ENCODE results near the gene SKP1. TPM values are rescaled to one million over a fixed set of nuclear protein-coding genes. Genes with fewer than 3 reads are reported as not detected.
A peak's percentile ranks its signal among the peaks of the same experiment; 100 is the strongest.
"Not testable (repeated sequence)": the region's sequence is repeated elsewhere in the genome, so short reads cannot be mapped to it uniquely, and the experiment has no call there.

The SKP1 gene
- total RNA-seq, 1 experiment from 2014 or later = 245 TPM

DNA sequence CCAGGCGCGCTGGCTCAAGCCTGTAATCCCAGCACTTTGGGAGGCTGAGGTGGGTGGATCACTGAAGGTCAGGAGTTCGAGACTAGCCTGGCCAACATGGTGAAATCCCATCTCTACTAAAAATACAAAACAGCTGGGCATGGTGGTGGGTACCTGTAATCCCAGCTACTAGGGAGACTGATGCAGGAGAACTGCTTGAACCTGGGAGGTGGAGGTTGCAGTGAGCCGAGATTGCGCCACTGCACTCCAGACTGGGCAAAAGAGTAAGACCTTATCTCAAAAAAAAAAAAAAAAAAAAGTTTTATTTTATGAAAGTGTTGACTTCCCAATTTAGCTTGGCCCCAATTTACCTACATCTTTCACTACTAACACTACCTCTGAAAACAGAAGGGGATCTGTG, 44.9 kb upstream of the SKP1 start:
- peaks cover 0 to 13% of the 10 kb centered on the region in 2 experiments; a peak in 1 of 4 replicates for H3K36me3 ChIP-seq (ENCODE audit: control insufficient read depth in 1 of 2, insufficient read depth in 2 of 2, low read length in 2 of 2)
- POLR2A ChIA-PET; H3K9ac ChIP-seq (ENCODE audit: low read length); H3K9me2 ChIP-seq (ENCODE audit: insufficient read depth); H3K9me3 ChIP-seq (ENCODE audit: control insufficient read depth in 1 of 2, insufficient read depth in 1 of 2, low read depth in 1 of 2, low read length in 2 of 2); intact Hi-C loops (cut with micrococcal nuclease); CTCF ChIA-PET; H3K4me2 ChIP-seq (ENCODE audit: low read length); H2AFZ ChIP-seq (ENCODE audit: low read depth, low read length, poor library complexity, severe bottlenecking); RAD21 ChIA-PET (ENCODE audit: low non-redundant PET in 1 of 2, low total read pairs in 2 of 2, uncharacterized antibody in 2 of 2, unreplicated experiment in 2 of 2); BruUV-seq (replicated peaks); DNase-seq (ENCODE audit: low read depth, low spot score); H3K27ac ChIP-seq (ENCODE audit: low read depth, low read length); ATAC-seq; H3K4me3 ChIP-seq (replicated peaks in 1 of 2; ENCODE audit: low read depth in 1 of 2, low read length in 2 of 2); H3K27me3 ChIP-seq (ENCODE audit: insufficient read depth, low read length): not testable (repeated sequence)
- peaks cover 0 to 21% of the 10 kb centered on the region in 2 experiments; a peak in 3 of 4 replicates for H3K4me1 ChIP-seq (ENCODE audit: control insufficient read depth in 1 of 2, insufficient read depth in 2 of 2, low read length in 2 of 2)
- peaks cover 48% of the 10 kb centered on the region; the same call in 1 of the 2 replicates for H4K20me1 ChIP-seq (ENCODE audit: insufficient read depth)
- peaks cover 96% of the 10 kb centered on the region for H3K79me2 ChIP-seq (ENCODE audit: insufficient read depth, low read length)

DNA sequence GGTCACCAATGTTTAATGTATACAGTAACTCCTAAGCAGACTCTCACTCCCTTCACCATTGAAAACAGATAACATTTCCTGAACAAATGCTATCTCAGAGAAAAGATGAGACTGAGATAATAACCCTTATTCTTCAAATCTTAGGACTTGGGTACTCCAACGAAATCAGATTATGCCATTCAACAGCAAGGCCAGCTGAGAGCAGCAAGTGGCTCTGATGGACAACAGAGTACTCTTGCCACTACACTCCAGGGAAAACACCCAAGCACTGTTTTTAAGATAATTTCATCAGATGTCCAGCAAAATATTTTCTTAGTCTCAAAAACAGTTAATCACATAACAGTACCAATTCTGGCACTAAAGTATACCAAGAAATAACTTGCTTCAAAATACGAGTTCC, 39.0 kb upstream of the SKP1 start:
- H3K4me3 ChIP-seq (replicated peaks in 1 of 2; ENCODE audit: low read depth in 1 of 2, low read length in 2 of 2) = no peak overlapping the region
- no peaks in the 10 kb centered on the region for H3K27me3 ChIP-seq (ENCODE audit: insufficient read depth, low read length)
- no peak overlapping the region for H3K27ac ChIP-seq (ENCODE audit: low read depth, low read length)
- H3K9me3 ChIP-seq (ENCODE audit: control insufficient read depth in 1 of 2, insufficient read depth in 1 of 2, low read depth in 1 of 2, low read length in 2 of 2) = 0 out of 4 replicates have a peak, but pooled peaks cover 0 to 7% of the 10 kb centered on the region in 2 experiments
- H3K9me2 ChIP-seq (ENCODE audit: insufficient read depth) = no peaks in the 10 kb centered on the region
- no peak overlapping the region for H3K4me2 ChIP-seq (ENCODE audit: low read length)
- ChIA-PET POLR2A (interaction anchor here (2.5 kb wide), 1 partner anchor 10 kb away, joined by 10 read pairs; the partner anchor contains the start of gene PPP2CA), CTCF (no interaction called here), RAD21 (ENCODE audit: low non-redundant PET in 1 of 2, low total read pairs in 2 of 2, uncharacterized antibody in 2 of 2, unreplicated experiment in 2 of 2) (no interaction called here)
- no peak overlapping the region for H3K9ac ChIP-seq (ENCODE audit: low read length)
- peaks cover 0 to 4% of the 10 kb centered on the region in 2 experiments; a peak in 1 of 4 replicates for H3K36me3 ChIP-seq (ENCODE audit: control insufficient read depth in 1 of 2, insufficient read depth in 2 of 2, low read length in 2 of 2)
- H3K4me1 ChIP-seq (ENCODE audit: control insufficient read depth in 1 of 2, insufficient read depth in 2 of 2, low read length in 2 of 2) = peaks cover 8 to 25% of the 10 kb centered on the region in 2 experiments
- H2AFZ ChIP-seq (ENCODE audit: low read depth, low read length, poor library complexity, severe bottlenecking) = no peak overlapping the region
- TF ChIP-seq, protein P1, sequence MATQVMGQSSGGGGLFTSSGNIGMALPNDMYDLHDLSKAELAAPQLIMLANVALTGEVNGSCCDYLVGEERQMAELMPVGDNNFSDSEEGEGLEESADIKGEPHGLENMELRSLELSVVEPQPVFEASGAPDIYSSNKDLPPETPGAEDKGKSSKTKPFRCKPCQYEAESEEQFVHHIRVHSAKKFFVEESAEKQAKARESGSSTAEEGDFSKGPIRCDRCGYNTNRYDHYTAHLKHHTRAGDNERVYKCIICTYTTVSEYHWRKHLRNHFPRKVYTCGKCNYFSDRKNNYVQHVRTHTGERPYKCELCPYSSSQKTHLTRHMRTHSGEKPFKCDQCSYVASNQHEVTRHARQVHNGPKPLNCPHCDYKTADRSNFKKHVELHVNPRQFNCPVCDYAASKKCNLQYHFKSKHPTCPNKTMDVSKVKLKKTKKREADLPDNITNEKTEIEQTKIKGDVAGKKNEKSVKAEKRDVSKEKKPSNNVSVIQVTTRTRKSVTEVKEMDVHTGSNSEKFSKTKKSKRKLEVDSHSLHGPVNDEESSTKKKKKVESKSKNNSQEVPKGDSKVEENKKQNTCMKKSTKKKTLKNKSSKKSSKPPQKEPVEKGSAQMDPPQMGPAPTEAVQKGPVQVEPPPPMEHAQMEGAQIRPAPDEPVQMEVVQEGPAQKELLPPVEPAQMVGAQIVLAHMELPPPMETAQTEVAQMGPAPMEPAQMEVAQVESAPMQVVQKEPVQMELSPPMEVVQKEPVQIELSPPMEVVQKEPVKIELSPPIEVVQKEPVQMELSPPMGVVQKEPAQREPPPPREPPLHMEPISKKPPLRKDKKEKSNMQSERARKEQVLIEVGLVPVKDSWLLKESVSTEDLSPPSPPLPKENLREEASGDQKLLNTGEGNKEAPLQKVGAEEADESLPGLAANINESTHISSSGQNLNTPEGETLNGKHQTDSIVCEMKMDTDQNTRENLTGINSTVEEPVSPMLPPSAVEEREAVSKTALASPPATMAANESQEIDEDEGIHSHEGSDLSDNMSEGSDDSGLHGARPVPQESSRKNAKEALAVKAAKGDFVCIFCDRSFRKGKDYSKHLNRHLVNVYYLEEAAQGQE (IDR thresholded peaks at IDR 0.05; ENCODE audit: low read depth) = no peak
- no peak for TF ChIP-seq JUND (IDR thresholded peaks at IDR 0.05)
- TF ChIP-seq, protein P2, sequence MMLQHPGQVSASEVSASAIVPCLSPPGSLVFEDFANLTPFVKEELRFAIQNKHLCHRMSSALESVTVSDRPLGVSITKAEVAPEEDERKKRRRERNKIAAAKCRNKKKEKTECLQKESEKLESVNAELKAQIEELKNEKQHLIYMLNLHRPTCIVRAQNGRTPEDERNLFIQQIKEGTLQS (IDR thresholded peaks at IDR 0.05) = no peak
- no peak for TF ChIP-seq CEBPB (IDR thresholded peaks at IDR 0.05; ENCODE audit: low read depth)
- no peak for TF ChIP-seq POLR2AphosphoS5 (IDR thresholded peaks at IDR 0.05; ENCODE audit: low read depth, low read length)
- no peak for TF ChIP-seq EGR1 (IDR thresholded peaks at IDR 0.05; ENCODE audit: low read depth)
- intact Hi-C loops (cut with micrococcal nuclease) = no loop called here
- BruUV-seq (replicated peaks) = no TSS peak
- H4K20me1 ChIP-seq (ENCODE audit: insufficient read depth) = peaks cover 55% of the 10 kb centered on the region; the same call in 1 of the 2 replicates
- DNase-seq (ENCODE audit: low read depth, low spot score) (no peak), ATAC-seq (no peak)
- peaks cover 100% of the 10 kb centered on the region for H3K79me2 ChIP-seq (ENCODE audit: insufficient read depth, low read length)

DNA sequence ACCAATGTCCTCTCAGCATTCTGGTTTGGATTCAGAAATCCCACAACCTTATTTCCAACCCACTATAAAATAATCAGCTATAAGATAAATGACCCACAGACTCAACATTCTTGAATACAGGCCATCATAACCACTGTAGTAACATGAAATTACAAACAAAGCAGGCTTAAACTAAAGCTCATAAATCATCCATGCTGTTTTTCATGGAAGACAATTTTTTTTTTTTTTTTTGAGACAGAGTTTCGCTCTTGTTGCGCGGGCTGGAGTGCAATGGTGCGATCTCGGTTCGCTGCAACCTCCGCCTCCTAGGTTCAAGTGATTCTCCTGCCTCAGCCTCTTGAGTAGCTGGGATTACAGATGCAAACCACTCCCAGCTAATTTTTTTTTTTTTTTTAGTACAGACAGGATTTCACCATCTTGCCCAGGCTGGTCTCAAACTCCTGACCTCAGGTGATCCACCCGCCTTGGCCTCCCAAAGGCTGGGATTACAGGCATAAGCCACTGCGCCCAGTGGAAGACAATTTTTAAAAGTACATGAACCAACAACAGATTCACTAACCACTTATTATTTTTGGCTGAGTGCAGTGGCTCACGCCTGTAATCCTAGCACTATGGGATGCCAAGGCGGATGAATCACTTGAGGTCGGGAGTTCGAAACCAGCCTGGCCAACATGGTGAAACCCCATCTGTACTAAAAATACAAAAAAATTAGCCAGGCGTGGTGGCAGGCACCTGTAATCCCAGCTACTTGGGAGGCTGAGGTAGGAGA, 34.7 kb upstream of the SKP1 start:
- H2AFZ ChIP-seq (ENCODE audit: low read depth, low read length, poor library complexity, severe bottlenecking); H3K27me3 ChIP-seq (ENCODE audit: insufficient read depth, low read length); POLR2A ChIA-PET; CTCF ChIA-PET; DNase-seq (ENCODE audit: low read depth, low spot score); H3K9me3 ChIP-seq (ENCODE audit: control insufficient read depth in 1 of 2, insufficient read depth in 1 of 2, low read depth in 1 of 2, low read length in 2 of 2); H3K9ac ChIP-seq (ENCODE audit: low read length); RAD21 ChIA-PET (ENCODE audit: low non-redundant PET in 1 of 2, low total read pairs in 2 of 2, uncharacterized antibody in 2 of 2, unreplicated experiment in 2 of 2); H3K9me2 ChIP-seq (ENCODE audit: insufficient read depth); BruUV-seq (replicated peaks); intact Hi-C loops (cut with micrococcal nuclease); H3K4me3 ChIP-seq (replicated peaks in 1 of 2; ENCODE audit: low read depth in 1 of 2, low read length in 2 of 2); H3K36me3 ChIP-seq (ENCODE audit: control insufficient read depth in 1 of 2, insufficient read depth in 2 of 2, low read length in 2 of 2); H3K27ac ChIP-seq (ENCODE audit: low read depth, low read length): not testable (repeated sequence)
- Histone ChIP-seq H3K4me1 (ENCODE audit: control insufficient read depth in 1 of 2, insufficient read depth in 2 of 2, low read length in 2 of 2) (peaks cover 8 to 25% of the 10 kb centered on the region in 2 experiments), H4K20me1 (ENCODE audit: insufficient read depth) (peaks cover 63% of the 10 kb centered on the region), H3K4me2 (ENCODE audit: low read length) (peak overlapping the region; percentile 37), H3K79me2 (ENCODE audit: insufficient read depth, low read length) (peaks cover 100% of the 10 kb centered on the region)
- peak; percentile 51 for ATAC-seq
